ENCODE measurements around the gene MRGPRX4.

DNA sequence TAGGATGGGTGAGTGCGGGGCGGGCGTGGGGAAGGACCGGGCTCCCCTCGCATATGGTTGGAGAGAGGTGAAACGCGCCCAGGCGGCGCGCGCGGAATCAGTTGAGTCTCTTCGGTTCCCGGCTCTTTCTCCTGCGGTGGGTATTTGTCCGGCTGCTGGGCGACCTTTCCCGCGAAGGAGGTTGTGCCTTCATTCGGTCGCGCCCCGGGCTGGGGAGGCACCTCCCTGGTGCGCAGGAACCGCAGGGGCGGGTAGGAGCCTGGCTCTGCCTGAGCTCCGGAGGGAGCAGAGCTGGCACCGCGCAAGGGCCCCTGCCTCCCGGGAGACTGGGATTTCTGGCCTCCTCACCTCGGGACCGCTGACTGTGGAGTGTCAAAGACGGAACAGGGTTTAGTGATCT lies 36.4 kb downstream of the MRGPRX4 start:
- TF ChIP-seq CTCF (IDR thresholded peaks at IDR 0.05) (no peak), EZH2 (IDR thresholded peaks at IDR 0.05) (no peak), EZH2phosphoT487 (IDR thresholded peaks at IDR 0.05) (no peak)

All from neural progenitor cell (in vitro differentiated cells).